ENCODE results near the gene BCKDHB.

- no peak for TF ChIP-seq EZH2 (IDR thresholded peaks at IDR 0.05; ENCODE audit: borderline replicate concordance, low read length)
- TF ChIP-seq CTCF (conservative IDR thresholded peaks at IDR 0.05 in 1 of 2, IDR thresholded peaks at IDR 0.05 in 1 of 2; ENCODE audit: extremely low read depth in 1 of 2, insufficient read depth in 1 of 2, low read depth in 1 of 2, low read length in 2 of 2): no peak
Observed at GRCh38 chr6:80144753-80145315, 38.4 kb downstream of the BCKDHB start.

All from mammary epithelial cell (primary cell).